ENCODE data around the gene MOBP.
A peak's percentile ranks its signal among the peaks of the same experiment; 100 is the strongest.

Gene MOBP

GRCh38 chr3:39445927-39446326, 21.6 kb upstream of the MOBP start:
- TF ChIP-seq CTCF (conservative IDR thresholded peaks at IDR 0.05; ENCODE audit: low read depth, low read length), result no peak
- no peaks in the 10 kb centered on the region for H3K79me2 ChIP-seq (ENCODE audit: insufficient read depth, low read depth)
- no peak overlapping the region for H3K4me3 ChIP-seq (IDR thresholded peaks at IDR 0.05; ENCODE audit: insufficient read depth, low read depth, low read length)
- no peak overlapping the region for H2AFZ ChIP-seq (ENCODE audit: low read depth)
- no peak overlapping the region for H3K27ac ChIP-seq
- H3K36me3 ChIP-seq (ENCODE audit: insufficient read depth), result no peaks in the 10 kb centered on the region
- H3K27me3 ChIP-seq (ENCODE audit: insufficient read depth, low read depth), result no peaks in the 10 kb centered on the region
- H4K20me1 ChIP-seq (ENCODE audit: insufficient read depth), result no peaks in the 10 kb centered on the region
- no peaks in the 10 kb centered on the region for H3K4me1 ChIP-seq (ENCODE audit: low read depth, poor library complexity, severe bottlenecking)
- no peak overlapping the region for H3K4me2 ChIP-seq
- no peak overlapping the region for H3K9ac ChIP-seq

- Histone ChIP-seq H3K36me3 (ENCODE audit: insufficient read depth) (no peaks in the 10 kb centered on the region), H2AFZ (ENCODE audit: low read depth) (no peak overlapping the region), H3K9ac (no peak overlapping the region), H4K20me1 (ENCODE audit: insufficient read depth) (no peaks in the 10 kb centered on the region), H3K27ac (no peak overlapping the region), H3K4me1 (ENCODE audit: low read depth, poor library complexity, severe bottlenecking) (no peaks in the 10 kb centered on the region), H3K27me3 (ENCODE audit: insufficient read depth, low read depth) (no peaks in the 10 kb centered on the region), H3K4me3 (IDR thresholded peaks at IDR 0.05; ENCODE audit: insufficient read depth, low read depth, low read length) (no peak overlapping the region), H3K79me2 (ENCODE audit: insufficient read depth, low read depth) (no peaks in the 10 kb centered on the region), H3K4me2 (no peak overlapping the region)
- no peak for TF ChIP-seq CTCF (conservative IDR thresholded peaks at IDR 0.05; ENCODE audit: low read depth, low read length)
Observed at GRCh38 chr3:39446444-39446843, 21.0 kb upstream of the MOBP start.

- H2AFZ ChIP-seq (ENCODE audit: low read depth), result no peak overlapping the region
- no peaks in the 10 kb centered on the region for H3K4me1 ChIP-seq (ENCODE audit: low read depth, poor library complexity, severe bottlenecking)
- H3K27me3 ChIP-seq (ENCODE audit: insufficient read depth, low read depth), result no peaks in the 10 kb centered on the region
- no peak overlapping the region for H3K9ac ChIP-seq
- H4K20me1 ChIP-seq (ENCODE audit: insufficient read depth), result no peaks in the 10 kb centered on the region
- TF ChIP-seq CTCF (conservative IDR thresholded peaks at IDR 0.05; ENCODE audit: low read depth, low read length), result peak; percentile 87
- no peak overlapping the region for H3K27ac ChIP-seq
- no peaks in the 10 kb centered on the region for H3K36me3 ChIP-seq (ENCODE audit: insufficient read depth)
- no peaks in the 10 kb centered on the region for H3K79me2 ChIP-seq (ENCODE audit: insufficient read depth, low read depth)
- H3K4me3 ChIP-seq (IDR thresholded peaks at IDR 0.05; ENCODE audit: insufficient read depth, low read depth, low read length), result no peak overlapping the region
- H3K4me2 ChIP-seq, result no peak overlapping the region
Observed at GRCh38 chr3:39447637-39448483, 19.6 kb upstream of the MOBP start.

GRCh38 chr3:39448506-39449233, 18.8 kb upstream of the MOBP start:
- Histone ChIP-seq H4K20me1 (ENCODE audit: insufficient read depth) (no peaks in the 10 kb centered on the region), H3K9ac (no peak overlapping the region), H3K27me3 (ENCODE audit: insufficient read depth, low read depth) (no peaks in the 10 kb centered on the region), H2AFZ (ENCODE audit: low read depth) (no peak overlapping the region), H3K4me3 (IDR thresholded peaks at IDR 0.05; ENCODE audit: insufficient read depth, low read depth, low read length) (no peak overlapping the region), H3K79me2 (ENCODE audit: insufficient read depth, low read depth) (no peaks in the 10 kb centered on the region), H3K4me2 (no peak overlapping the region), H3K27ac (no peak overlapping the region), H3K4me1 (ENCODE audit: low read depth, poor library complexity, severe bottlenecking) (no peaks in the 10 kb centered on the region), H3K36me3 (ENCODE audit: insufficient read depth) (no peaks in the 10 kb centered on the region)
- TF ChIP-seq CTCF (conservative IDR thresholded peaks at IDR 0.05; ENCODE audit: low read depth, low read length), result no peak
